ENCODE measurements around the gene PRPH2.
"Not testable (repeated sequence)": the region's sequence is repeated elsewhere in the genome, so short reads cannot be mapped to it uniquely, and the experiment has no call there.

PRPH2 gene

DNA sequence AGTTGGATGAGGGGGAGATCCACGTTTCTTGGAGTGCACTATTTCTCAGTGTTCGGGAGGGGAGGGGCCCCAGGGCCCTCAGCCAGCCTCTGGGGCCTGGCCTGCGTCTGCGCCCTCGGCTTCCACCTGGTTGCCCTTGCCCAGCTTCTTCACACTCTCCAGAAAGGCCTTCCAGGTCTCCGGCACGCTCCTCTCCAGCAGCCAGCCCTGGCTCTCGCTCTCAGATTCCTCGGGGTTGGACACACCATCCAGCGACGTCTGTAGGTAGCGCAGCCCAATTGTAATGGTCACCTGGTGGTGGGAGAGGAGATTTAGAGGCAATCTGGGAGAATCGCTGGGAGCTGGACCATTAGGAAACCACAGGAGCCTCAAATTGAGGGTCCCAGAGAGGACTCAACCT, 24.2 kb downstream of the PRPH2 start:
- no peak for DNase-seq (ENCODE audit: low read depth)

DNA sequence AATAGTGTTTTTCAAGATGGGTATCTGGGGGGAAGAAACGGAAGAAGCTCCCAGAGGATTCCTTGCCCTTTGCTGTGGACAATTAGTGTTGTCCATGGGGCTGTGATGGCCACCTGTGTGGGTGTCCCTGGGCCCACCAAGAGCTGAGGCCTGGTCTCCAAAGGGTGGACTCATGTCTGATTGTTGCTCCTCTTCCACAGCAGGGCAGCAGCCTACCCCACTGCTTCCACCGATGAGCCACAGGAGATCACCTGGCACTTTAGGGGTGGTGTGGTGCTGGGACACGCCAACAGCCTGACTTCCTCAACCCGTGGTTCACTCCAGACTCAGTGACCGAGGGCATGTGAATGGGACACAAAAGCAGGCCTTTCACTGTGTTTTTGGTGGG, 25.1 kb downstream of the PRPH2 start:
- DNase-seq (ENCODE audit: low read depth) = no peak

DNA sequence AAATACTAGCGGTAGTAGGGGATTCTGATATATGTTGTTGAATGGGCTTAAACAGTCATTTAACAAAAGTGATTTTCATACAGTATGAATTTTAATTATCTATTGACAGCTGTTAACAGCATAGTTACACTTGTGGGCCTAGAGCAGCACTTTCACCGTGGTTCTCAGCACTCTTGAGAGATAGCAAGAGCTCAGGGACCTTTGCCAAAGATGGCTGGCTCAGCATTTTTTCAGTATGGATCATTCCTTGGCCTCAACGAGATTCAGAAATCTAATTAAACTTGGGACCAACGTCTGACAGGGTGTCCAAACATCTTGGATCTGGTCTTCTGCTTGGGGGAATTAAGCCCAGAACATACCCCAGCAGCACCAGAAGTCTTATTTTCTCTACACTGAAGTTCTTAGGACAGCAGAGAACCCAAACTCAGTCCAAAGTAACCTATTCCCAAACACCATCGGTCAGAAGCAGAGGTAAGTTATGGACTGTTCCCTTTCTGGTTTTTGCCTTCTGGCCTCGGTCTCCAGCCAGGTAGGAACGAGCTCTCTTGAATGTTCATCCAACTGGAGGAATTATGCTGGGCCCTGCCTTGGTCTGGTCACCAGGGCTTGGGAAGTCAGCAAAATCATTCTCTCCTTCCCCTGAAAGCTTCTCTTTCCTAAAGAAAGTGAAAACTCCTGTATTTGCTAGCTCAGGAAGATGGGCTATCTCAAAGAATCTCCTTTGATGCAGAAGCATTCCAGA, 25.7 kb downstream of the PRPH2 start:
- peak; percentile 75 for DNase-seq (ENCODE audit: low read depth)

DNA sequence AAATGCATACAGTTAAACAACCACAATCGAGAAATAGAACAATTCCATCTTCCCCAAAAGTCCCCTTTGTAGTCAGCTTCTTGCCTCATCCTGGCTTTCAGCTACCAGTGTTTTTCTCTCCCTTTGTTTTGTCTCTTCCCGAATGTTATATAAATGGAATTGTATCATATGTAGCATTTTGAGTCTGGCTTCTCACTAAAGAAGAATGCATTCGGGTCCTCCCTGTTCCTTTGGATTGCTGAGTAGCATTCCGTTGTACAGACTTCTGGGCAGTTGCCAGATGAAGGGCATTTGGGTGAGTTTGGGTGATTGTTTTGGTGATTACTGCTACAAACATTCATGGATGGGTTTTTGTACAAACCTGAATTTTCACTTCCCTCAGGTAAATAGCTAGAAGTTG, 27.8 kb downstream of the PRPH2 start:
- peak; percentile 90 for DNase-seq (ENCODE audit: low read depth)

DNA sequence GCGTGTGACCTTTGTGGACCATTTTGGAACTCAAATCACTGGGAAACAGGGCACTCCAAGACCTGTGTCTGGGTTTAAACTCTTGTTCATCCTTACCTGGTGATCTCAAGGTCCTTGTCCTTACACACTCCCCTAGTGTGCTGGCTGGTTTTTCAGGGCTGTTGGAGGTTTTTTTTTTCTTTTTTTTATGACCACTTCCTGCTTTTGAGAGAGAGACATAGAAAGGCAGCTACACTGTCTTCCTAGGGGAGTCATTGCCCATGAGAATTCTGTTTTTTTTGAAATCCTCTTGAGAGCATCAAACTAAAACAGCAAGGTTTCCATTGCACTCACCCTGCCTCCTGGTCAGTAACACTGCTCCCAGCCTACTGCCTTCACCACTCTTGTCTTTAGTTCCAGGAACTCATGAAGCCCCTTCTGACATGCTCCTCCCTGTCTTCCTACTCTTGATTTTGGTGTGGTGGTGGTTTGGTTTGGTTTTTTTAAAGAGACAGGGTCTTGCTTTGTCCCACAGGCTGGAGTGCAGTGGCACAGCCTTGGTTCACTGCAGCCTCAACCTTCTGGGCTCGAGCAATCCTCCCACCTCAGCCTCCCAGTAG, 28.6 kb downstream of the PRPH2 start:
- peak; percentile 34 for DNase-seq (ENCODE audit: low read depth)

DNA sequence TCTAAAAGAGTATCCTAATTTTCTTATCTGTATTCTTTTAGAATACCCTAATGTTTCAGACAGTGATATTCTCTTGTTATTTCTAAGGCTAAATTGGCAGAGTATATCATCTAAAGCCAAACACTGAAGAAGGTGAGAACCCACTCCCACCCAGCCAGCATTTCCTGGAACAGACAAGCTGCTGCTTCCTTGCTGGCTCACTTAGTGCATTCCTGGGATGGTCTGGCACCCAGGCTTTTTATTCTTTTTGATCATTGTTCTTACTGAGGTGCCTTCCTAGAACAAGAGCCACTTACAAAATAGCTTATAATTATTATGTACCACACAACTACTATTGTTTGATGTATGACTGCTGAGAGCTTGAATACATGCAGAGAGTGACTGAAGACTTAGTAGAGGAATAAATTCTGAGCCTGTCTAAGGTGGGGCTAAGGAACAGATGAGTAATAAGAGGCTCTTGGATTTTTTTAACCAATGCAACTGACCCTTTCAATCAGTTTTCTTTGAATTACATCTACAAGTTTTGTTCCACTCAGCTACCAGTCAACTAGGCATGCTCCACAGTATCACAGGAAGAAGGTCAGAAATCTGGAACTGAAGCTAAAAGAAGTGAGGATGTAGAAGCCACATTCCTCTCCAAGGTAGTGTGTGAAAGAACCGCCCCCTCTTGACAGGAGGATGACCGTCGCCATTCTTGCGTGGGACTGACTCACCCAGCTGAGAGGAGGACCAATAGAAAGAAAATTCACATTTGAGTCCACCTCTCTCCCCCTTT, 30.1 kb downstream of the PRPH2 start:
- peak; percentile 80 for DNase-seq (ENCODE audit: low read depth)

DNA sequence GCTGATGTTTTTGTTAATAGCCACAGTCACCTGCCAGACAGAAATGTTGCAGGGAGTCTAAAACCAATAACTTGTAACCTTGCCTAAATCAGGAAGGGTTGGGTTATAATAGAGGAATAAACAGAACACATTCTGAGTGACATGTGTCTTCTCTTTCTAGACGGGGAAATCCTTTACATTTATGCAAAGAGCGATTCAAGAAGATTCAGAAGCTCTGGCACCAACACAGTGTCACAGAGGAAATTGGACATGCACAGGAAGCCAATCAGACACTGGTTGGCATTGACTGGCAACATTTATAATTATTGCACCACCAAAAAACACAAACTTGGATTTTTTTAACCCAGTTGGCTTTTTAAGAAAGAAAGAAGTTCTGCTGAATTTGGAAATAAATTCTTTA, 31.5 kb downstream of the PRPH2 start:
- DNase-seq (ENCODE audit: low read depth) = no peak

DNA sequence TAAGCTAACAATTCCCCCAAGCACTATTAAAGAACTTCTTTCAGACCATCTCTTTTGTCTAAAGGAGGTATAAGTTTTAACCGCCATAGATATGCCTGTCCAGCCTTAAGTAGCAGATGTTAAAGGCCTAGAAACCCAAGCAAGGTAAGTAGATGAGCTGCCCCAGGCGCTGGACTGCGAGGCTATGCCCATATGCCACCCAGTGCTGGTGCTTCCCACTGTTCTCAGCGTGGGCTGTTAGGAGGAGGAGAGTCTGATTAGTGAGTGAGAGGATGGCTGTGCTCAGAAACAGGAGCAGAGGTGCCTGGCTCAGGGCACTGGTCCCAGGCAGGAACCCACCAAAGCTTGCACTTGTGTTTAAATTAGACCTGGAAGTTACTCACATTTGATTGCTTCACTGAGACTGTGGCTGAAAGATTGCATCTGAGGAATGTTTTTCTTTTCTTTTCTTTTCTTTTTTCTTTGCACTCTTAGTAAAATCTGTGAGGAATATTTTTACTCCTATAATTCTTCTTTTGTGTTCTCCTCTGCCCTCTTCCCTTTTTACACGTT, 32.2 kb downstream of the PRPH2 start:
- DNase-seq (ENCODE audit: low read depth) = peak; percentile 27

DNA sequence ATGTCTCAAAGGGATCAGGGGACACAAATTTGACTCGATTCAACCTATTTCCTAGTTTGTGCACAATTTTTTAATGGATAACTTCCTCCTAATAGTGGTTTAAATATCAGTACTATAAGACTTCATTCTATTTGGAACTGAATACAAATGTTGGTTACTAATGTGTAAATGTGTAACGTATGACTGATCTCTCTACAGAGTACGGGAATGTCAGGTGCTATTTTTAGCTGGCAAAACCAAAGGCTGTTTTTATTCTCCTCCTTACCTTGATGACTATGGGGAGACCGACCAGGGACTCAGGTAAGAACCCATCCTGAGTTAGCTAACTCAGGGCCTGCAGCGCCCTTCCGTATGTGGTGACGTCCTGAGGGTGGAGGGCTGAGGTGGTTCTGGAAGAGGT, 33.0 kb downstream of the PRPH2 start:
- no peak for DNase-seq (ENCODE audit: low read depth)

DNA sequence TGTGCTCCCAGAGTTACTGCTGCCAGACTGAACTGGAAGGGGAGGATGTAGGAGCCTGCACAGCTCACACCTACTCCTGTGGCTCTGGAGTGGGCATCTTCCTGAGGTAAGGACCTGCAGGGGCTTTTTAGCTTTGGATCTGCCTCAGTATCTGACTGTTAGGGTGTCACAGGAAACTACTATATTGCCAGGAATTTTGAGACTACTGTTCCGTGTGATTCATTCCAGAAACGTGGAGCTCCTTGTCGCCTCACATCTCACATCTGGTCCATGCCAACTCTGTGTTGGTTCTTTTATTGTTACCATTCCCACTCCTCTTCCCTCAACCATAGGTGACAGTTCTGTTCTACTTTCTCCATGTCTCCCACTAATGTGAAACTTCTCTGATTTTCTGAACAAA, 34.1 kb downstream of the PRPH2 start:
- DNase-seq (ENCODE audit: low read depth) = peak; percentile 24

DNA sequence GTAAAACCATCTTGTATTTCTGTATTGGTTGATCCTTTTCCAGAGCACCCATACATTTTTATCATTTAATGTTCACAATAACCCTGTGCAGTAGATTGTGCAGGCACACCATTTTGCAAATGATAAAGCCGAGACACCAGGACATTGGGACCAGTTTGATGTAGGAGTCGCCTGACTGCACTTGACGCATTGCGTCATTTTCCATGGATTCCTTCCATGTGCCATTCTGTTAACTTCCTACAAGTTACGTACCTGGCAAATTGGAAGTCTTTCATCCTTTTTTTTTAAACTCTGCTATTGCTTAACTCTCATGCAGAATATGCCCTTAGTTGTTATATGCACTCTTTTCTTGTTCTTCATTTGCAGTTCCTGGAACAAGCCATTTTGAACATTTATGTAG, 43.0 kb downstream of the PRPH2 start:
- no peak for DNase-seq (ENCODE audit: low read depth)

DNA sequence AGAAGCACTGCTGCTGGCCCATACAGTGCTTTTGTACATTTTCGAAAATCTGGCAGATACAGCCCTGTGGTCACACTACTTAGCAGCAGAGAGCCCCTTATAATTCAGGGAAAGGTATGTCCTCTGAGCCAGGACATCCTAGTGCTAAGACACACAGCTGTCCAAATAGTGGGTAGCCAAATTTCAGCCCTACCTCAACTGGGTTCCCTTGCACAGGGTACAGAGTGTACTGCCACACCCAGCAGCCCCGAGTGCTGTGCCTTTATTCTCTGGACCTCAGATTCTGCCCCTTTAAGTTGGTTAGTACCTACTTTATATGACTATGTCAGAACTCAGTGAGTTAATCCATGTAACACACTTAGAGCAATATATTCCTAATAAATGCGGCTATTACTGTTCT, 47.6 kb downstream of the PRPH2 start:
- no peak for DNase-seq (ENCODE audit: low read depth)

DNA sequence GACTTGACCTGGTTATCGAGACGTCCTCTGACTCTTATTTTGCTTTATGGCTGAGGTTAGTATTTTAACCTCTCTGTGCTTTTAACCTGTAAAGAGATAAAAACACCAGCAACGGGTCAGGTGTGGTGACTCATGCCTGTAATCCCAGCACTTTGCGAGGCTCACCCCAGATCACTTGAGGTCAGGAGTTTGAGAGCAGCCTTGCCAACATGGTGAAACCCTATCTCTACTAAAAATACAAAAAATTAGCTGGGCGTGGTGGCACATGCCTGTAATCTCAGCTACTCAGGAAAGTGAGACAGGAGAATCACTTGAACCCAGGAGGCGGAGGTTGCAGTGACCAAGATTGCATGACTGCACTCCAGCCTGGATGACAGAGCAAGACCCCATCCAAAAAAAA, 48.0 kb downstream of the PRPH2 start:
- not testable (repeated sequence) for DNase-seq (ENCODE audit: low read depth)

DNA sequence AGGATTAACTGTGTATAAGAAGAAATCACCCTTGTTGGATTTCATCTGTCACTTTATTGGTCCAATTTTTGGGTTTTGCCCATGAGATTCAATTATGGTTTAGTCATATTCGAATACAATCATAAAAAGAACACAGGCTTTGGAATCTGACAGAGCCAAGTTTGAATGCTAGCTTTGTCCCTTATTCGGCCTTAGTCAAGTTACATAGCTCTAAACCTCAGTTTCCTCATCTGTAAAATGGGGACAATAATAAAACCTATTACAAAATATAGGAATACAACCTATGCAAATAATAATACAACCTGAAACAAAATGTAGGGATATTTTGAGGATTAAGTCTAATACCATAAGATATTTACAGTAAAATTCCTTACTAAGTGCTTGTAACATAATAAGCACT, 57.7 kb downstream of the PRPH2 start:
- no peak for DNase-seq (ENCODE audit: low read depth)

DNA sequence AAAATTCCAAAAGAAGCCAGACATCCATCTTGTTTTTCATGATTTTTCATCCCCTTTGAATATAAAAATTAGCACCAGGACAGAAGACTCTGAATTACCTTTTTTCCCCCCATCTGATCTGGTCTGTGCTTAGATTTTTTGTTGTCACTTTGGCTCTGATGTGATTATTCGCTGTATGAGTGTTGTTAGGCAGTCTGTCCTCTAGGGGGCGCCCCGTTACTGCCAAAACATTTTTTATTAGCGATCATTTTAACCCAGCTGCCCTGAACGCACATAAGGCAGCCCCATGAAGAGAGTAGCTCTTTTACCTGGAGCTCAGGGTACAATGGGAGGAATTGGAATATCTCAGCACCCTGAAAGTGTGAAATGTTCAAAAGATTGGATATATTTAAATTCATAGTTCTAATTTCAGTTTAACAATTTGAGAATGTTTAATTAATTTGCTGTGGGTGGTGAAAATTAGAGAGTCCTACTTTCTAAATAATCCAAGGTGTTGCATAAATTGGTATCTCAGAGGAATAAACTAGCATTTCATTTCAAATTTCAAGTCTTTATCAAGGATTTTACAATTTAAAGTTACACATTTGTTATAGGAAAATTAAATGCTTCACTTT, 60.8 kb downstream of the PRPH2 start:
- peak; percentile 77 for DNase-seq (ENCODE audit: low read depth)

DNA sequence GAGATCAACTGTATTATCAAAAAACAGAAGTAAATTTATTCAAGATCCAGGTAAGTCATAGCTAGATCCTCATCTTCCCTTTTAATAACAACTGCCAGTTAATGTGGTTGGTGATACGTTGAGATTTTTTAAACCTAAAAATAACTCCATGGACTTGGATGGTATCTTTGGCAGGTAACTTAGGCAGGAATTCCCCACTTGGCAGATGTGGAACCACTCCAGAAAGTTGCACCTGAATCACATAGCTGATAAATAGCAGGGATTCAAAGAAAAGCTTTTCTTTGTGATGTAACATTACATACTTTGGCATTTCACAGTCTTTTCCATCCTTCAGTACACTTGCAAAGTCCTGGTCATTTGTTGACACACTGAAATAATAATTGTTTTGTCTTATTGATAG, 62.6 kb downstream of the PRPH2 start:
- no peak for DNase-seq (ENCODE audit: low read depth)

DNA sequence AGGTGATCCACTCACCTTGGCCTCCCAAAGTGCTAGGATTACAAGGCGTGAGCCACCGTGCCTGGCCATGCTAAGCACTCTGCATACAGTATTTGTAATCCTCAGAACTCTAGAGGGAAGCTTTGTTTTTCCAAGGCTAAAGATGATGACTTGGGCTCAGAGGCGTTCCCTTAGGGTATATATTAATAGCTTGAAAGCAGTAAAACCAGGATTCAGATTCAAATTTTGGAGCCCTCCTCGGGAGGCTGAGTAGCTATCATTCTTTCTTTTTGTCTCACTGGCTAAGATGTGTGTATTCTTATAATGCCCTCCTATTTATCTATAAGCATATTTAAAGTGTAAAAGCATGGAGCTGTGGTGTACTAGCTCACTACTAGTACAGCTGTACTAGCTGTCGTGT, 68.5 kb downstream of the PRPH2 start:
- DNase-seq (ENCODE audit: low read depth) = no peak

DNA sequence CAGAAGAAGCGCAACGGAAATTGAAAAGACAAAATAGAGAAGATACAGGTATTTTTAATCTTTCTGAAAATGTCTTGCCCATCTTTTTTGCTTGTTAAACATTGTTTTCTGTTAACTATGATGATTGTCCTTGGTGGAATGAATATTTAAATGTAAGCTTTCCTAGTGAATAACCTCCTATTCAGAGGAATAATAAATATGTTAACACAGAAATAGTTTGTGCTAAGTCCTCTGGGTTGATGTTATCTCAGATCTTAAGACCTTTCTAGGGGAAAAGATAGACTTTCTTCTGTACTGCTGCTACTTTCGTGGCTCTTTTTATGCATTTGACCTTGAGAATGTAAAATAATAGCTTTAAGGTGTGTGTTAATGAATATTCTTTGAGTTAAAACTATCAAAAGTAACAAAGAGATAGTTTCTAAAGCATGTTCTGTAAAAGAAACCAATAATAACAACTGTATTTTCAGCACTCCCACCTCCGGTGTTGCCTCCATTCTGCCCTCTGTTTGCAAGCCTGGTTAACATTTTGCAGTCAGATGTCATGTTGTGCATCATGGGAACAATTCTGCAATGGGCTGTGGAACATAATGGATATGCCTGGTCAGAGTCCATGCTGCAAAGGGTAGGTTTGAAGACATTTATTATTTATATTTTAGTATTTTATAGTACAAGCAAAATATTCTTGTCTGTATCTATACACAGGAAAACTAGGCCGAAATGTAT, 70.2 kb downstream of the PRPH2 start:
- no peak for DNase-seq (ENCODE audit: low read depth)
